ENCODE measurements around the gene TGFBRAP1.

Gene TGFBRAP1

DNA sequence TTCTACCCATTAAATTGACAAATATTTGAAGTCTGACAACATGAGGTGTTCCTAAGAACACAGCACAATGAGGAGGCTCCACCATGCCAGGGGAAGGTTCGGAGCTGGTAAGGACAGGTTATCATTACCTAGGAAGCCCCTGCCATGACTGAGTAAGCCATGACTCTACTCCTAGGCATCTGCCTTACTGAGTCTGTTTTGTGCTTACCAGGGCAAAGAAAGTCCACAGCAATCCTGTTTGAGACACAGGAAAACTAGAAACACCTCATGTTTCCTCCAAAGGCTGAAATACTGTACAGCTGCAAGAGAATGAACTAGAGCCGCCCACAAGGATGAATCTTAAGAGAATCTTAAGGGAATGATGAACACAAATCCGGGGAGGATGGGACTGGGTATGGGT lies 11.6 kb downstream of the TGFBRAP1 start:
- DNase-seq (ENCODE audit: low spot score): no peak

DNA sequence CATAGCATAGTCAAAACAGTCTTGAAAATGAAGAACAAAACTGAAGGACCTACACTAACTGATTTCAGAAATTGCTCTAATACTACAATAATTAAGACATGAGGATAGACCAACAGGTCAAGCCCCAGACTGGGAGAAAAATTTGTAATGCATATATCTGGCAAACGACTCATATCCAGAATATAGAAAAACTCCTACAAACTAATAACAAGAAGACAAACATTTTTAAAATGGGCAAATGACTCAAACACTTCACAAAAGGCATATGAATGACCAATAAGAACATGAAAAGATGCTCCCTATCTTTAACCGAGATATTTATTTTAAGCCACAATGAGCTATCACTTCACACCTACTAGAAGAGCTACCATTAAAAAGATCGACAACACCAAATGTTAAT lies 14.2 kb downstream of the TGFBRAP1 start:
- DNase-seq (ENCODE audit: low spot score): no peak

DNA sequence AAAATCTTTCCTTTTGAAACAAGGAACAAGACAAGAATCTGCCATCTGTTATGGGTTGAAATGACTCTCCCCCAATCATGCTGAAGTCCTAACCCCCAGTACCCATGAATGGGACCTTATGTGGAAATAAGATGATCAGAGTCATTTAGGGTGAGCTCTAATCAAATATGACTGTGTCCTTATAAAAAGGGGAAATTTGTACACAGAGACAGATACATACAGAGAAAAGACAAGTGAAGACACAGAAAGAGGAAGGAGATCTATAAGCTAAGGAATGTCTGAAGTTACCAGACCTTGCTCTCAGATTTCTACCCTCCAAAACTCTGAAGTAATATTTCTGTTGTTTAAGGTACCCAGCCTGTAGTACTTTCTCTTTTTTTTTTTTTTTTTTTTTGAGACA lies 15.7 kb downstream of the TGFBRAP1 start:
- DNase-seq (ENCODE audit: low spot score): no peak

DNA sequence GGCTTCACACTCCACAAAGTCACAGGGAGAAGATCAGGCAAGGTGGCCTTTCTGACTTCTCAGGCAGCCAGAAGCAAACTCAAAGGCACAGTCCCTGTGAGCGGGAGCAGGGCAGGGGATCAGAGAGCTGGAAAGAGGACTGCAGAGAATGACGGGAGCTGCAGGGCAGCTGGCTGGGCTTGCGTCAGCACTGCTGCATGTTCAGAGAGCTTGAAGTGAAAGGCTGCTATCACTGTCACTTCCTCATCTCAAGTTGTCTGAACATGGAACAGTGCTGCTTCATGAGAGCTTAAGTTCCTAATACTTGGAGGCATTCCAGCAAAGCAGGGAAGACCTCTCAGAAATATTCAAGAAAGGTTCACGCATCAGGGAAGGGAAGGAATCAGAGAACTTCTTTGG lies 20.4 kb downstream of the TGFBRAP1 start:
- DNase-seq (ENCODE audit: low spot score): no peak

DNA sequence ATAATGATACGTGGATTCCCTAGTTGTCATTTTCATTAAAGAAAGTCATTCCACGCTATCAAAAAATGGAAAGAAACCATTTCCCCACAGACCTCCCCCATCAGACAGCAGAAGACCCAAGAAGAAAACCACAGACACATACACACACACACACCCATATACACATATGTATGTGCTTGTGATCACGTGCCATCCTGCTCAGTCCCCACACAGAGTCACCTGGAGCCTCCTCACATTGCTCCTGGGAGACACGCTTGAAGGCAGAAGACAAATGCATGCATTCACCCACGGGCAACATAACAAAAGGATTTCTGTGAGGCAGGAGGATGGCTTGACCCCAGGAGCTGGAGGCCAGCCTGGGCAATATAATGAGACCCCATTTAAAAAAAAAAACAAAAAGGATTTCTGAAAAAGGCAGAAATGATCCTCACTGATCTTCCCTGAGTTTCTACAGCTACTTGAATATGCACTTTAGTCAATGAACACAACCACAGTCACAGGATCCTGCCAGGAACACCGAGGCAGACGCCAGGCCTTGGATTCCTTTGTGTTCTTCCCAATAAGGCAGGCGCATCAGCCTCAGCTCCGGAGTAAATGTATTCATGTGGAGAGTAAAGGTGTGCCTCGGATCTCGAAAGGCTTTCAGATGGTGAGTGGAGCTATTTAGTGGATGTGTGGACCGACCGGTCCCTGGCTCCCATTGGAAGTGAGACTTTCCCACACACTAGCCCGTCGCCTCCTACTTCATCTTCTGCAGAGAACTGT lies 21.0 kb downstream of the TGFBRAP1 start:
- DNase-seq (ENCODE audit: low spot score): no peak

DNA sequence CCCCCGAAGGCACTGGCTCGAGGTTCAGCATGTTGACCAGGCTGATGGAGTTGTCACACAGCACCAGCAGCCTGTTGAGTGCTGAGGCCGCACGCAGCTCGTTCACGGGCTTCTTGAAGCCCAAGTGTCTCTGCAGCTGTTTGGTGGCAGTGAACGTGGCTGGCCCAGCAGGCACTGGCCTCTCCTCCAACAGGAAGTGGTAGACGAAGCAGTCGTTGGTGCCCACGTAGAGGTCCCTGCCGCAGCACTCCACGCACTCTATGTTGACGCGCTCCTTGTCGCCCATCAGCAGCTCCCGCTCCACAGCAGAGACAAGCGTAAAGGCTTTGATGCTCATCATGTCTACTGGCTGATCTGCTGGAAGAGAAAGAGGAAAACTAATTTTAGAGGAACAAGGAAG lies 21.6 kb downstream of the TGFBRAP1 start:
- no peak for DNase-seq (ENCODE audit: low spot score)

DNA sequence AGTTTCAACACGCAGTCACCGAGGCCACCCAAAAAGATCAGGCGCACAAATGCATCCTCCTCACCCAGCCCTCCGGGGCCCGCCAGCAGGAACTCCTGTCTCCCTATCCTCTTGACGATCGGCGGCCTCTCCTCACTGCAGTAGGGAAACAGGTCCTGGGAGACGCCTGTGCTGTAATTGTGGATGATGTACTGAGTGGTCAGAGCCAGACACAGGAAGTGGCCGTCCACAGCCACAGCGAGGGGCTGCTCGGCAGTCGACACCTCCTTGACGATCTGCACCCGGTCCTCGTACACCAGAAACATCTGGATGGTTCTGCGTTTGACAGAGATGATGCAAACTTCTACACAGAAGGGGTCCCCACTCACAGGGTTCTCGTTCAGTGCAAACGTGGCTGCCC lies 22.0 kb downstream of the TGFBRAP1 start:
- DNase-seq (ENCODE audit: low spot score): no peak

DNA sequence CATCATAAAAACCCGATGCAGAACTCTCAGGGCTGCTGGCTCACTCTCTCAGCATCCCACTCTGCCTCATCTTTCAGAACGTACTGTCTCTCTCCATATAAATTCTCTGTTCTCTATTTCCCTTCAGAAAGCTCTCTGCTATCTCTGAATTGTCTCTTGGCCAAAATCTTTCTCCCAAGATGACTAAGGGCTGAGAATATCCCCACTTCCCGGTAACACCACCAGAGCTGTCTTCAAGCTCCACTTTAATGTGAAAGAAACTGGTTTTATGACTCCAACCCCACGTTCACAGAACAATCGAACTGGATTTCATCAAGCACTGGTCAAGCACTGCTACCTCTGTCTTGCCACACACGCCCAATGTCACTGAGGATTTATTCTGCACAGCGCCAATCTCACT lies 22.4 kb downstream of the TGFBRAP1 start:
- no peak for DNase-seq (ENCODE audit: low spot score)

DNA sequence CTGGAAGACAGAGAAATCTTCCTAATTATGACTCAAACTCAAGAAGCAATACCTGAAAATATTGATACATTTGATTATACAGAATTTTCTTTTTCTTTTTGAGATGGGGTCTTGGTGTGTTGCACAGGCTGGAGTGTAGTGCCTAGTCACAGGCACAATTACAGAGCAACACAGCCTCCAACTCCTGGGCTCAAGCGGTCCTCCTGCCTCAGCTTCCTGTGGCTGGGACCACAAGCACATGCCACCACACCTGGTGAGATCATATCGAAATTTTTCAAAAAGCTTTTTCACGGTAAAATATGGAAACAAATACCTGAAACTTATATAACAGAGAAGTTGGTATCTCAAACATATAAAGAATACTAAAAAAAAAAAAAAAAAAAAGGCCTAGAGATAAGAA lies 27.9 kb downstream of the TGFBRAP1 start:
- DNase-seq (ENCODE audit: low spot score): no peak

DNA sequence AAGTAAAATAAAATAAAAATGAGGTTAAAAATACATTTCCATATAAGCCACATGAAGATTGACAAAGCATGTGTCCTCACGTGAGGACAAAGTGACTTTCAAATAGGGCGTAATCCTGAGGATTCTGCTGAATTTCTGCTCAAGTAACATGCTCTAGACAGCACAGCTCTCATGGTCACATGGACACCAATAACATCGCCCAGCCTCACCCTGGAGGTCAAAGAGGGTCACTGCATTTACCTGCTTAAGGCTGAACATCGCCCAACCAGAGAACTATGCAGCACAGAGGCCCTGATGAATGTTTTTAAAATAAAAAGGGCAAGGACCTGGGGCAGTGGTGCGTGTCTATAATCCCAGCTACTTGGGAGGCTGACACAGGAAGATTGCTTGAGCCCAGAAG lies 30.2 kb downstream of the TGFBRAP1 start:
- DNase-seq (ENCODE audit: low spot score): no peak

DNA sequence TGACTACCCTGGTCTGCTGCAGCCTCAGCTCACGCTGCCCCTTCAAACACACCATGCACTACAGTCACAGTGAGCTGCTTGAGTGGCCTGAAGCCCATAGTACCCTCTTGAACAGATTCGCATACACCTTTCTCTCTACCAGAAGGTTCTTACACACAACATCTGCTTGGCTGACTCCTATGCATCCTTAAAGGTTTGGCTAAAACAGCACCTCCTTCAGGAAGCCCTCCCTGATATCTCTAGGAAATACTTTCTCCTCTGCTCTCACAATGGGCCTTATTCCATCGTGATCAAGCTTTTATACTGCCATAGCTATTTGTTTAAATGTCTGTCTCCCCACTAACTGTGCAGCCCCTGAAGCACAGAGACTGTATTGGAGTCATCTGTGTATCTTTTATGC lies 31.5 kb downstream of the TGFBRAP1 start:
- no peak for DNase-seq (ENCODE audit: low spot score)

DNA sequence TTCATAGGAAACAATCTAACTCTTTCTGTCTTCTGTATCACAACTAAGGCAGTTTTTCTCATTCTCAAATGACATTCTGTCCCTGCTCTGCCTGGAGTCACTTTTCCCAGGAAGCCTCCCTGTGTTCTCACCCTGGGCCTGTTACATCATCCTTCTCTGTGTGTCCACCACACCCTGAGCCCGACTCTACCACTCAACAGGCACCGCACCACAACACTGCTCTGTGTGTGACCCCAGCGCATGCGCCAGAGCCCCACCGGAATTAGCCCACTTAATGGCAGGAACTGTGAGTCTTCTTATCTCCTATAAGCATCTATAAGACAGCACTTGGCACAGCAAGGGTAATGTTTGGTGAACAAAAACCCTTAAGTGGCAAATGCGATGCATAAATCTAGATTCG lies 32.3 kb downstream of the TGFBRAP1 start:
- DNase-seq (ENCODE audit: low spot score): no peak

DNA sequence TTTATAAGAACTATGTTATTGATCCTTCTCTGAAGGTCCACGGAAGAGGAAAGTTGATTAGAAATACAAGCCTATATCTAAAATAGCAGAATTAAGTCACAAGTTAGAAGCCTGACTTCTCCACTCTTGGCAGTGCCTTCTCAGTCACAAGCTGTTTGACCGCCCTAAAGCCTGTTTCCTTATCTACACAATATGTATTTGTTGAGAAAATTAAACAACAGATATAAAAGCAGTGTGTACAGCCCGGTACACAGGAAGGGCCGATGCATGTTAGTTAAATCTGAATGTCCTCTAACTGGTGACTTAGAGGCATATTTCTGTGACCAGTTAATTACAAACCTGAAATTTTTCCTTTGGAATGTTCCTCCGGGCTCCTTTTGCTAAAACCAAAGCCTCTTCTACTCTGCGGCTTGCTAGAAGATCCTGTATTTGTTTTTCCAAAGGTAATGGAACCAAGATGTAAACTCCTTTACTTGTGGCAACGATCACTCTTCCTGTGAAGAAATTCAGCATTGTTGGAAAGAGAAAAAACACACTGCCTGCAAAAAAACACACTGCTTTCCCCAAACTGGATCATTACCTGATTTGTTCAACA lies 33.4 kb downstream of the TGFBRAP1 start:
- no peak for DNase-seq (ENCODE audit: low spot score)

DNA sequence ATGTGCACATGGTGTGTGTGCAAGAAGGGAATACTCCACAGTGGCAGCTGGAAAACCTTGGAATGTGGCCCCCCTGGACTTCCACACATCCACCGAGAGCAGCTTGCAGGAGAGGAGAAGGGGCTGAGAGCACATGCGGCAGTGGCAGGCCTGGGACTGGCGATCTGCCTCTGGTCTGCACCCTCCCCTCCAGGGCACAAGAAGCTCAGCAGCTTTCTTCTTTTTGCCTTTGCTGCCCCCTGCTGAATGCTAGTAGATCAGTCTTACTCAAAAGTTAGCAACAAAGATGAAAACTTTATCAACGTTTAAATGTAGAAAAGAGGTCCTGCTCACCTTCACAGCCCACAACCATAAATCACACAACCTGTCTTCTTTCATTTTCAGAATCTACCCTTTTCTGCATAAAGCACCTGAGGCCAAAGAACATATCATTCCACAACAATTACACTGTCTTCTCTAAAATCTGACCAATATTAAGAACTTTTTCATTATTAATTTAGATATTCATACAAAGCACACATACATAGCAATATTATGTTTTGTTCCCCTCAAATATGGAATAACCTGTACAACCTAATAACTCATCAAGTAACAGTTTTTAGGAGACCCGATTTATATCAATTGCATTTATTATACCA lies 34.6 kb downstream of the TGFBRAP1 start:
- DNase-seq (ENCODE audit: low spot score): peak; percentile 10

DNA sequence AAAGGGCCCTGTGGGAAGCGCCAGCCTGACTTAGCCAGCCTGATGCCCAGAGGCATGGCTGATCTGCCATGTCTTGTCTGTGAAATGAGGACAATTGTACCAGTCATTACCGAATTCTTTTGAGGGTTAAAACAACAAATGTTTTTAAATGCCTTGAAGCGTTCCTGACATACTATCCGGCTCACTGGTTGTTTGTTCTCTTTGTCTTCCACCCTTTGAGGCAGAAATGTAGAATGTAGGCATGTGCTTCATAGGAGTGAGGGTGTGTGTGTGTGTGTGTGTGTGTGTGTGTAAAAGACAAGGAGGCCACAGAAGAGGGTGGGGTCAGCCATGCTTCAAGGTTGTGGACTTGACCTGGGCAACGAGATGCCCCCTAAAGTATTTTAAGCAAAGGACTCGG lies 35.5 kb downstream of the TGFBRAP1 start:
- no peak for DNase-seq (ENCODE audit: low spot score)

DNA sequence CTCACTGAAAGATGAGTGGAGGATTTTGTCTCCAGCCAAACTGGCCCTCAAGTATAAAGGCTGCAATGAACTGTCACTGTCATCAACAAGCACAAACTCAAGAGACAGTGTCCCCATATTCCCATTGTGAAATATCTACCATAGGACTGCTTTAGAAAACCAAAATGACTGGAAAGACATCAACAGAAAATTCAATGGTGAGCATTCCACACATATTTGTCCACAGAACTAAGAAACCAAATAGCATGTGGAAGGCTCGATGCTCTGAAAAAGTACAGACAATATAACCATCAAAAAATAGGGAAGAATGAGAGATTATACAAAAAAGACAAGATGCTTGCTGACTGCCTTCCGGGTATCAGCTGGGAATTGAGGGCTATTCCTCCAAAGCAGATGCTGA lies 37.6 kb downstream of the TGFBRAP1 start:
- DNase-seq (ENCODE audit: low spot score): no peak

DNA sequence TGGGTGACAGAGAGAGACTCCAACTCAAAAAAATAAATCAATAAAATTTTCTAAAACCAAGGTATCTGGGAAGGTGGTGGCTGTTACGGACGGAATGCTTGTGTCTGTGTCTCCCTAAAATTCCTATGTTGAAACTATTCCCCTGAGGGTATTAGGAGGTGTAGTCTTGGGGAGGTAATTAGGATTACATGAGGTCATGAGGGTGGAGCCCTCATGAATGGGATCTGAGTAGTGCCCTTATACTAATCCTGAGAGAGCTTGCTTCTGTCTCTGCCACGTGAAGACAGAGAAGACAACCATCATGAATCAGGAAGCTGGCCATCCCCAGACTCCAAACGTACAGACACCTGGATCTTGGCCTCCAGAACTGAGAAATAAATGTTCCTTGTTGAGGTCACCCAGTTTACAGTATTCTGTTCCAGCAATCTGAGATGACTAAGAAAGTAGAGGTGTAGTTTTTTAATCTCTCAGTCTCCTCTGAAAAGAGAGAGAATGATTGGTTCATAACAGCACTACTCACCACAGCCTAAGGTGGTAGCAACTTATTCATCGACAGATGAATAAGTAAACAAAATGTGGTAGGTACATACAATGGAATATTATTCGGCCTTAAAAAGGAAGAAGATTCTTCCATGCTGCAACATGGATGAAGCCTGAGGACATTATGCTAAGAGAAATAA lies 38.4 kb downstream of the TGFBRAP1 start:
- DNase-seq (ENCODE audit: low spot score): no peak

DNA sequence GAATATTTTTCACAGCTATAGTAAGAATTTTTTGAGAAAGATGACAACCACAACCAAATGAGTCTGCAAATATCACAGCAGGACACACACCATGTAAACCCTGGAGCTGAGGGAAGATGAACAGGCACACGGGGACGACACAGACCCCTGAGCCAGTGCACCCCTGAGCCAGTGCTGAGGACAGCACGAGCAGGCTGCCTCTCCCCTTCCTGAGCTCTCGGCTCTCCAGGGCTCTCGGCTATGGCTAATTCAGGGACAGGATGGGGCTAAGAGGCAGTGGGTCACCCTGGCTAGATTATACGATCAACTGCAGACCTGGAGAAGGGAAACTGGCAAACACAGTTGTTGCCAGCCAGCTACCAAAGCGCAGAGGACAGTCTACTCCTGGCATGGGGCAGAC lies 41.4 kb downstream of the TGFBRAP1 start:
- no peak for DNase-seq (ENCODE audit: low spot score)

DNA sequence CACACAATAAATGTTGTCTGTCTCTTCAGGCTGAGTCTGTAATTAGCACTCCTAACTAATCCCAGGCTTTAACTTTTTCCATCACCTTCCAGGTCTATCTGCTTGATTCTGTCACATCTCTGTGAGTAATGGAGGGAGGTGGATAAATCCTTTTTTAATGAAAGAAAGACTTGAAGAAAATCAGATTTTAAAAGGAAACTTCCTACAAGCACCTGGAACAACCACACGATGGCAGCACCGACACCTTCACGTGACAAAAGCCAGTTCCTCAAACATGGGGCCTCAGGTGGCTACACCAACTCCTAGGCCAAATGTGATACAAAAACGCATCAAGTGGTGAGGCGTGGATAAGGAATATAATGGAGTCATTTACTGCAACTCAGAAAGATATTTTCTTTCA lies 41.8 kb downstream of the TGFBRAP1 start:
- no peak for DNase-seq (ENCODE audit: low spot score)

DNA sequence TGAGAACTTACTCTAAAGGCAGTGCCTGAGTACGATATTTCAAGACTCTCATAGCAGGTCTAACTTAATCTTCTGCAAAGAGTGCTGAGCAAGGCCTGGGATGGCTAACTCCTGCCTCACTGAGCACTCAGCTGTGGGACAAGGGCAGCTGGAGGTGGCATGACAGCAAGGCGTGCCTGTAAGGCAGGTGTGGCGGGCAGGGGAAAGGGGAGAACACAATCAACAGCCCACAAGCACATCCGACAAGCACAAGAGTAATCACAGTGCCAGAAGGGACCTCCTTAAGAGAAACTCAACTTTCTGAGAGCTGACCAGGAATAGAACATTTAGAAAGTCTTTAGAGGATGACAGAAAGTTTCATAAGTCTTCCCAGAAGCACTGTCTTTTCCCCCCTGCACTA lies 46.0 kb downstream of the TGFBRAP1 start:
- no peak for DNase-seq (ENCODE audit: low spot score)

DNA sequence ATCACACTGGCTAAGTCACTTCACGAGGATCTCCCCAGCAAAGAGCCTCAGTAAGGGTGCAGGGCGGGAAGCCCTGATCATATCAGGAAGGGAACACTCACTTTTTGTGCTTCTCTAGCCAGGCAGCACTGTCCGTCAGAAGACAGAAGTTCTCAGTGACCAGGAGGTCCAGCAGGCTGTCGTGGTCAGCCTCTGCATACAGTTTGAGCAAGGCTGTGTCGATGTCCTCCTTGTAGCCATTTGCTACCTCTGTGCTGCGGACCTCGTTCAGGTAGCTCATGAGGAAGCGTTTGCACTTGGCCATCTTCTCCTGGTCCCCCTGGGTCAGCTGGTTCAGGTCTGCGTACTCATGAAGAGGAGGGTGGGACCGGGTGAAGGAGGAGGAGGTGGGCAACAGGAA lies 49.3 kb downstream of the TGFBRAP1 start:
- no peak for DNase-seq (ENCODE audit: low spot score)

DNA sequence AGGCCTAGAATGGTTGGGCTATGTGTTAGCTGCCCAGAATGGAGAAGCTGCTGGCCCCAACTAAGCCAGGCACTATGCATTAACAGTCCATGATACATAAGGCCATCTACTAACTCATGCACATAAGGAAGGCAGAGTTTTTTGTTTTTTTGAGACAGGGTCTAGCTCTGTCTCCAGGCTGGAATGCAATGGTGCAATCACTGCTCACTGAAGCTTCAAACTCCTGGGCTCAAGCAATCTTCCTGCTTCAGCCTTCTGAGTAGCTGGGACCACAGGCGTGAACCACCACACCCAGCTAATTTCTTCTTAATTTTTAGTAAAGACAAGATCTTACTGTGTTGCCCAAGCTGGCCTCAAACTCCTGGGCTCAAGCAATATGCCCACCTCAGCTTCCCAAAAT lies 50.4 kb downstream of the TGFBRAP1 start:
- DNase-seq (ENCODE audit: low spot score): no peak

DNA sequence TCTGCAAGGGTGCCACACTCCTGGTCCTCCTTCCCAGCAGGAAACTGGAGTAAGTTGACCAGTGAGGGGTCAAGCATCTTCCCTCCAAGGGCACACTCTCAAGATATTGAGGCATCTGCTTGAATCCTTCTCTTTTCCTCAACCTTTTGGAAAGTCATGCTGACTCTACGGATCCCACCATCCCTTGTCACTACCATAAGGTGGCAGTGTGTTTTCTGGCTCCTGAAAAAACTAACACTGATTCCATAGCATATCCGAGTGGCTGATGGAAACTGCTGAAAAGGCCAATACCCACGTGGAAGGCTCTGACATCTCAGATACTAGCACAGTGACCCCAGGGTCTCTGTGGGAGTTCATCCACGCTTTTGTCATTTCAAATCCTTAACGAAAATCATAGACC lies 50.9 kb downstream of the TGFBRAP1 start:
- DNase-seq (ENCODE audit: low spot score): no peak

Data from LoVo (cell line).